ENCODE measurements around the gene IPPK.
"Not testable (repeated sequence)": the region's sequence is repeated elsewhere in the genome, so short reads cannot be mapped to it uniquely, and the experiment has no call there.

The IPPK gene

GRCh38 chr9:92612292-92612691 is 57.6 kb downstream of the IPPK start:
- no peak for DNase-seq

GRCh38 chr9:92611621-92612285 is 58.2 kb downstream of the IPPK start:
- no peak for DNase-seq

GRCh38 chr9:92610470-92611420 is 59.2 kb downstream of the IPPK start:
- DNase-seq, result no peak

- no peak for DNase-seq
These were observed 61.0 kb downstream of the IPPK start for GRCh38 chr9:92608909-92609445.

- no peak for DNase-seq
These were observed 61.6 kb downstream of the IPPK start for GRCh38 chr9:92608241-92608908.

GRCh38 chr9:92607773-92608172 is 62.2 kb downstream of the IPPK start:
- DNase-seq, result no peak

GRCh38 chr9:92607088-92607487 is 62.8 kb downstream of the IPPK start:
- no peak for DNase-seq

GRCh38 chr9:92605224-92605623 is 64.7 kb downstream of the IPPK start:
- DNase-seq, result no peak

GRCh38 chr9:92603990-92604389 is 65.9 kb downstream of the IPPK start:
- DNase-seq, result no peak

- DNase-seq, result no peak
These were observed 66.8 kb downstream of the IPPK start for GRCh38 chr9:92603100-92603499.

- no peak for DNase-seq
These were observed 67.5 kb downstream of the IPPK start for GRCh38 chr9:92602413-92602812.

- DNase-seq, result no peak
These were observed 68.5 kb downstream of the IPPK start for GRCh38 chr9:92601451-92601850.

GRCh38 chr9:92600462-92601261 is 69.3 kb downstream of the IPPK start:
- DNase-seq, result no peak

GRCh38 chr9:92599938-92600461 is 69.9 kb downstream of the IPPK start:
- no peak for DNase-seq

GRCh38 chr9:92598382-92598781 is 71.5 kb downstream of the IPPK start:
- no peak for DNase-seq

- DNase-seq, result no peak
These were observed 74.0 kb downstream of the IPPK start for GRCh38 chr9:92595930-92596329.

GRCh38 chr9:92595075-92595474 is 74.9 kb downstream of the IPPK start:
- DNase-seq, result not testable (repeated sequence)

GRCh38 chr9:92592946-92593861 is 76.7 kb downstream of the IPPK start:
- no peak for DNase-seq

- no peak for DNase-seq
These were observed 77.4 kb downstream of the IPPK start for GRCh38 chr9:92592537-92592936.

GRCh38 chr9:92590377-92590776 is 79.6 kb downstream of the IPPK start:
- no peak for DNase-seq

GRCh38 chr9:92589923-92590322 is 80.0 kb downstream of the IPPK start:
- no peak for DNase-seq
